GM12878 (cell line): Measurements from ENCODE around the gene ZDHHC3.

Source experiments
- BHLHE40 ChIP-seq, 2 experiments: fragments of 450-650 bp in 1 of 2; IDR thresholded peaks; 2 replicates each; pipeline ENCODE4 v1.6.1; 2011 to 2017; ENCODE audit warnings: low read depth in 2 of 2, borderline replicate concordance in 1 of 2, improper control_type of control experiment in 1 of 2, low read length in 1 of 2, mild to moderate bottlenecking in 1 of 2
- CTCF ChIP-seq, 3 experiments: IDR thresholded peaks in 2 of 3; conservative IDR thresholded peaks in 1 of 3; 2 replicates each; pipeline ENCODE4 v1.5.1; 2011; ENCODE audit warnings: low read depth in 3 of 3, low read length in 3 of 3, mild to moderate bottlenecking in 3 of 3, control low read depth in 2 of 3, moderate library complexity in 2 of 3, inconsistent platforms in 1 of 3, mixed read lengths in 1 of 3; ENCODE audit not compliant: control insufficient read depth in 2 of 3, insufficient read depth in 1 of 3; ENCODE audit errors: extremely low read depth in 1 of 3
- EP300 ChIP-seq, 2 experiments: fragments of 150-350 bp in 1 of 2; IDR thresholded peaks; 2 replicates each; pipeline ENCODE4 v1.6.1; 2011 to 2012; ENCODE audit warnings: low read depth in 2 of 2, low read length in 2 of 2, borderline replicate concordance in 1 of 2, improper control_type of control experiment in 1 of 2, inconsistent platforms in 1 of 2; ENCODE audit not compliant: control insufficient read depth in 1 of 2
- PML ChIP-seq: IDR thresholded peaks from 2 replicates; pipeline ENCODE4 v1.6.1; 2012; ENCODE audit warnings: low read length, inconsistent platforms
- POLR2A ChIP-seq: IDR thresholded peaks from 2 replicates; pipeline ENCODE4 v1.6.1; 2011; ENCODE audit warnings: low read depth, mild to moderate bottlenecking, low read length
- SMC3 ChIP-seq: IDR thresholded peaks from 2 replicates; pipeline ENCODE4 v1.6.1; 2011; ENCODE audit warnings: low read length, improper control_type of control experiment, borderline replicate concordance
- STAT1 ChIP-seq: fragments of 450-650 bp; conservative IDR thresholded peaks from 2 replicates; pipeline ENCODE4 v1.6.1; 2014; ENCODE audit warnings: antibody characterized with exemption, mild to moderate bottlenecking

- TF ChIP-seq POLR2A (no peak), STAT1 (no peak), BHLHE40 (IDR thresholded peaks at IDR 0.05; ENCODE audit: borderline replicate concordance in 1 of 2, low read depth in 2 of 2, low read length in 1 of 2) (0 out of 4 replicates have a peak, but pooled peaks of 1 of the 2 experiments have one; percentile 29), PML (no peak), CTCF (IDR thresholded peaks at IDR 0.05 in 2 of 3, conservative IDR thresholded peaks at IDR 0.05 in 1 of 3; ENCODE audit: control insufficient read depth in 2 of 3, extremely low read depth in 1 of 3, insufficient read depth in 1 of 3, low read depth in 3 of 3, low read length in 3 of 3) (no peak), EP300 (IDR thresholded peaks at IDR 0.05; ENCODE audit: borderline replicate concordance in 1 of 2, control insufficient read depth in 1 of 2, low read depth in 2 of 2, low read length in 2 of 2) (no peak), SMC3 (no peak)
Observed at GRCh38 chr3:44983484-44983941, 7.5 kb upstream of the ZDHHC3 start.
